Epithelial cell of prostate (primary cell): ENCODE results near the gene DPYSL3.
"Not testable (repeated sequence)": the region's sequence is repeated elsewhere in the genome, so short reads cannot be mapped to it uniquely, and the experiment has no call there.

Experiments
- DNase-seq: peaks from one replicate; pipeline ENCODE4 v3.0.0-alpha.2; 2011; ENCODE audit warnings: low read depth, low spot score
- H3K27ac ChIP-seq: fragments of 450-650 bp; 2 replicates; pipeline ENCODE4 v1.5.1; 2017; ENCODE audit warnings: mild to moderate bottlenecking

Gene DPYSL3

DNA sequence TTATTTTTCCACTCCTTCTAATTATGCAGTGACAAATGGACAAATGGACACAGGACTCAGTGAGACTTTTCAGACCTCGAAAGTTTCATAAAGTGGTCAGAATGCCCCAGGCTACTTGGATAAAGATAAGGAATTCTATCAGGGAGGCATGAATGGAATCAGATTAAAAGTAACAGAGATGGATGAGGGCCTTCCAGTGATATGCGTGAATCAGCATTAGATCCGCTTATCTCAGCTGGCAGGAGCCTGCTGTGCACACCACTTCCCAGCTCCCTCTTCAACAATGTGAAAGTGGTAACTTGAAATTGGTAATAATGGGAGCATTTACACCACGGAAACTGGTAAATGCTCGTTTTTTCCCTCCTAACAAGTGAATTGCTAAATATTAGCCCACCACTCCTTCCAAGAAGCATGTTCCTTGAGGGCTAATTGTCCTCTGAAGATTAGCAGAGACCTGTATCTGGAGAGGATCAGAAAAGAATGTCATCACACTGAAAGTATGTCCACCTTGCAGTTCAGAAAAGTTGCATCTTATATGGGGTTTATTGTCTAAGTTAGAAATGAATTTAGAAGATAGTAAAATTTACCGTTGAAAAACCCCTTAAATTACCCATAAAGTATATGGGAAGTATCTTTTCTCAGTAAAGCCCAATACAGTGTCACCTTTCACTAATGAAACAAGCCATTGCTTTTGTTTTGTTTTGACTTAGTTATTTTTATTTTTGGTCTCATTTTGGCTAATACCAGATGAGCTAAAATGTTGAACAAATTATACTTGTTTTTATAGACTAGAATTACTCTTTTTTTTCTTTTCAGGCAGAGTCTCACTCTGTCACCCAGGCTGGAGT is 125.3 kb downstream of the DPYSL3 start:
- no peak for DNase-seq
- H3K27ac ChIP-seq, result no peak overlapping the region

GRCh38 chr5:147382776-147383175 is 127.1 kb downstream of the DPYSL3 start:
- DNase-seq, result no peak
- H3K27ac ChIP-seq, result no peak overlapping the region

GRCh38 chr5:147381555-147381954 is 128.3 kb downstream of the DPYSL3 start:
- DNase-seq, result no peak
- H3K27ac ChIP-seq, result no peak overlapping the region

- DNase-seq, result no peak
- H3K27ac ChIP-seq, result no peak overlapping the region
These were observed 132.2 kb downstream of the DPYSL3 start for GRCh38 chr5:147377682-147378081.

DNA sequence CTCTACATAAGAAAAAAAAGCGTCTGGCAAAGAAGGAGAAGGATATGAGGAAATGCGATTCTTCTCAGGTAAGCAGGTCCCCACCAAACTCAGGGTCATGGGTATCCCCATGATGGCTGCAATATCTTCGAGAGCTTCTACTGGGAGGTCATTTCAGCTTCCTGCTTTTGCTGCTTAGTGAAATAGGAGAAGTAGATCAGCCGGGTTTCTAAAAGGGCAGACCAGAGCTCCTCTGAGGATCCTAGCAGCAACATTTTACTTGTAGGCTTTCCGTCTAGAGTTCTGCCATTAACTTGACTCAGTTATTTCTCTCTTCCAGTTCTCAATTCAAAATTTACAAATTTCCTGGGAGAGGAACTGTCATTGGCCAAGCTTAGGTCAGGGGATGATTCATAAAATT is 134.7 kb downstream of the DPYSL3 start:
- DNase-seq, result no peak
- no peak overlapping the region for H3K27ac ChIP-seq

DNA sequence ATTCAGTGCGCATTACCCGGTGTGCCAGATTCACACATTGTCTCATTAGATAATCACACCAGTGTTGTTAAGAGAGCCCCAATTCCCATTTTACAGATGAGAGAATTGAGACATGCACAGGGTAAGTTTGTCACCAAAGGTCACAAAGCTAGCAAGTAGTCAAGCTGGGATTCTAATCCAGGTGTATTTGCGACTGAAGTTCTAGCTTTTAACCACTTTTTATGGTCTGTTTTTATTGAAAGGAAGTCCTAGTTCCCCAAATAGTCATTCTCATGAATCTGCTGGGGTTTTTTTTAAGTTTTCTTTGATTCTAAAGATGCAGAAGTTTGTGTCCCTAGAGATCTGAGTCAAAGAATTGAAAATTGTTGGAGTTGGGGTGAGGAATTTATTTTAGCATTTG is 136.5 kb downstream of the DPYSL3 start:
- no peak for DNase-seq
- H3K27ac ChIP-seq, result no peak overlapping the region

DNA sequence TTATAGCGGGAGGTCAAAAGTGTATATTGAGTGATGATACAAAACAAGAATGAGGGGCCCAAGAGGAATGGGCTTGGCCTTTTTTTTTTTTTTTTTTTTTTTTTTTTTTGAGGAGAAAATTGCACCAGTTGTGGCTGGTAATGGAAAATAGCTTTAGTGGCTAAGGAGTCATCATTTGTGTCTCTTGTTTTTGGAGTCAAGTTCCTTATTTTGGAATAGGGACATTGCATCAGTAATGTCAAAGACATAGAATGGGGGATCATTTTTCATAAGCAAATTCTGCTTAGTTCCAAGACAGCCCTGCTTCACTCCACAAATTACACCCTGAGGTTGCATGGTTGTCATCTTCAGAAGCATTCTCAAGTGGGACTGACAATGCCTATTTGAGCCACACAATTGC is 137.7 kb downstream of the DPYSL3 start:
- no peak for DNase-seq
- H3K27ac ChIP-seq, result no peak overlapping the region

- no peak for DNase-seq
- no peak overlapping the region for H3K27ac ChIP-seq
These were observed 138.6 kb downstream of the DPYSL3 start for GRCh38 chr5:147371290-147371689.

GRCh38 chr5:147369742-147370374 is 140.0 kb downstream of the DPYSL3 start:
- no peak overlapping the region for H3K27ac ChIP-seq
- DNase-seq, result no peak

DNA sequence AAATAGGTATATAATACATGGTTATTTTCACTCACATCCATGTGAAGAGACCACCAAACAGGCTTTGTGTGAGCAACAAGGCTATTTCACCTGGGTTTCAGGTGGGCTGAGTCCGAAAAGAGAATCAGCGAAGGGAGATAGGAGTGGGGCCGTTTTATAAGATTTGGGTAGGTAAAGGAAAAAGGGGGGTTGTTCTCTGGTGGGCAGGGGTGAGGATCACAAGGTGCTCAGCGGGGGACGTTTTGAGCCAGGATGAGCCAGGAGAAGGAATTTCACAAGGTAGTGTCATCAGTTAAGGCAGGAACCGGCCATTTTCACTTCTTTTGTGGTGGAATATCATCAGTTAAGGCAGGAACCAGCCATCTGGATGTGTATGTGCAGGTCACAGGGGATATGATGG is 142.5 kb downstream of the DPYSL3 start:
- H3K27ac ChIP-seq, DNase-seq: not testable (repeated sequence)

DNA sequence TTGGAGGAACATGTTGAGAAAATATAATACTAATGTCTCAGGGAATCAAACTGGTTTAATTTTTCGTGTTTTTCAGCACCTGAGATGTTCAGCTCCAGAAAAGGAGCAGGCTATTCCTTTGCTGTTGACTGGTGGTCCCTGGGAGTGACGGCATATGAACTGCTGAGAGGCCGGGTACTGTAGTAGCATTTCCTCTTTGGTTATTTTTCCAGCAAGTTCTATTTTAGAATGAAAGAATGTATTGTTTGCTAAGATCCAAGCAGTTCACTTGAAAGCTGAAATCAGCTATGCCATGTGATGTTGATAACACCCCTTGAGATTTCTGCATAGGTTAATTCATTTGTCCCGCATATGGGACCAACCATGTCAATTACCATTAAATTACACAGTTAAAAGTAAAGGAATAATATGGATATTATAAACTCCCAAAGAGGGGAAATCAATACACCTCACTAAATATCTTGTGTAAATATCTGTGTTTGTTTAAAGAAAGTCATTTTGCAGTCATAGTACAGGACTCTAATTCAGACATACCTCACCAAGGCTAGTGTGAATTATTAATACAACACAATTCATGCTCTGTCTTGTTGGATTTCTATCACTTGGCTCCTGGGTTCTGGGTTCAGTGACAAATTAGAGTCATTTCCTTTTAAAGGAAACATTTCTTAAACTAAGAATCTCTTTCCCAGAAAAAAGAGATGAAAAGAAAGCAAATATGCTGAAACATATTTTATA is 148.3 kb downstream of the DPYSL3 start:
- no peak for DNase-seq
- no peak overlapping the region for H3K27ac ChIP-seq

DNA sequence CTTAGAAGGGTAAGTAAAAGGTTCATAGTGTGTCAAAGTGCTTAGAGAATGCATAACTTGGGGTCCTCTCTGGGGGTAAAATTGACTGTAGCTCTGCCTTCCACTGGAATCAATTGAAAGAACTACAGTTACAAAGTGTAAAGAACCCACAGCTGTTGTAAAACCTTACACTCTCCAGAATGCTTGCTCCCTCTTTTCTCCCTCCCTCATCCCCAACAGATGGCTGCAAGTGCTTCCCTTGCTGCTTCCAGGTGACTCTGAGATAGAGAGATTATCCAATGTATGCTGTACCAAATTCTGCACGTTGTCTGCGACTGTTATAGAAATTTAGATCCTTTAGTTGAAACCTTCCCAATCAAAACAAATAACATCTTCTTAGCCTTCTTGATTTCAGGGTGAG is 149.1 kb downstream of the DPYSL3 start:
- H3K27ac ChIP-seq, result no peak overlapping the region
- DNase-seq, result no peak

- no peak for DNase-seq
- H3K27ac ChIP-seq, result no peak overlapping the region
These were observed 150.3 kb downstream of the DPYSL3 start for GRCh38 chr5:147359581-147359980.

- H3K27ac ChIP-seq, result no peak overlapping the region
- no peak for DNase-seq
These were observed 150.8 kb downstream of the DPYSL3 start for GRCh38 chr5:147359101-147359500.

- no peak for DNase-seq
- no peak overlapping the region for H3K27ac ChIP-seq
These were observed 160.6 kb downstream of the DPYSL3 start for GRCh38 chr5:147349241-147349640.

DNA sequence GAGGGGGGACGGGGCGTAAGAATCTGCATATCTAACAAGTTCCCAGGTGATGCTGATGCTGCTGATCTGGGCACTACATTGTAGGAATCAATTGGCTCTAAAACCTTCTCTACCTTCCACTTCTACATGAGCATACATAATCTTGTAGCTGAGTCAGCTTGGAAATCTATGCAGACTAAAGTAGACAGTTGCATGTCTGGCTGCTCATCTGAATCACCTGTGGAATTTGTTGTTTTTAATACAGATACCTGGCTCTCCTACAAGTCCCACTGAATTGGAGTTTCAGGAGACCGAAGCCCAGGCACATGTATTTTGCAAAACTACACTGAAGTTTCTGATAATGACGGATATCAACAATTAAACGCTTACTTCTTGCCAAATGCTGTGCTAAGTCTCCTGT is 161.4 kb downstream of the DPYSL3 start:
- no peak for DNase-seq
- H3K27ac ChIP-seq, result peak overlapping the region; percentile 26

DNA sequence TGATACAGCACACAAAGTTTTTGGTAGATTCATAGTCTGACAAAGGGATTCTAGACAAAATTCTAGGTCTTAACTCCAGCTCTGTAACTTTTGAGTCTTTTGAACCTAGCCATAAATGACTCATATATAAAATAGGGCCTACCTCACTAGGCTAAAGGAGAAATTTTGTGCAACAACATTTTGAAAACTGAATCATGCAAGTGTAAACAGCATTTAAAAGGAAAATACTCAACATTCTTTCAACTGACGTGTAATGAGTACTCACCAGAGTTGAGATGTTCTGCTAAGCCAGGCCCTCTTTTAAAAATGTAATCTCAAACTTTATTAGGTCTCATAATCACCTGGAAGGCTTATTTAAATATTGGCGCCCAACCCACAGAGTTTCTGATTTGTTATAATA is 161.8 kb downstream of the DPYSL3 start:
- peak overlapping the region; percentile 26 for H3K27ac ChIP-seq
- peak; percentile 36 for DNase-seq

- H3K27ac ChIP-seq, result no peak overlapping the region
- no peak for DNase-seq
These were observed 163.8 kb downstream of the DPYSL3 start for GRCh38 chr5:147346006-147346561.

DNA sequence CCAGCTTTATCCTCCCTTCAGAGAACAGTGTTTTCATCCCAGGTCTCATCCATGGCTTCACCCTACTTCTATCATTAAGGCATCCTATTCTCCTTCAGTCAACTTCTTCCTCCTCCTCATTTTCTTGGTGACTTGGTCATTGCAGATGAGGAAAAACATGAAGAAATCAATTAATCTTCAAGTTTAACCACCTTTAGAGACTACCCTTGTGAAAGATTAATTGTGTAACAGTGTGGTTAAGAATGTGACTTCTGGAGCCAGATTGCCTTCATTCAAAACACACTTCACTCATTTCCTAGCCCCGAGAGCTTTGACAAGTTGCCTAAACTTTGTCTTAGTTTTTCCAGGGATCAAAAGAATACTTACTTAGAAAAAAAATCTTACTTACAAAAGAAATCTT is 165.0 kb downstream of the DPYSL3 start:
- H3K27ac ChIP-seq, result no peak overlapping the region
- DNase-seq, result no peak

GRCh38 chr5:147341345-147341744 is 168.5 kb downstream of the DPYSL3 start:
- H3K27ac ChIP-seq, result no peak overlapping the region

DNA sequence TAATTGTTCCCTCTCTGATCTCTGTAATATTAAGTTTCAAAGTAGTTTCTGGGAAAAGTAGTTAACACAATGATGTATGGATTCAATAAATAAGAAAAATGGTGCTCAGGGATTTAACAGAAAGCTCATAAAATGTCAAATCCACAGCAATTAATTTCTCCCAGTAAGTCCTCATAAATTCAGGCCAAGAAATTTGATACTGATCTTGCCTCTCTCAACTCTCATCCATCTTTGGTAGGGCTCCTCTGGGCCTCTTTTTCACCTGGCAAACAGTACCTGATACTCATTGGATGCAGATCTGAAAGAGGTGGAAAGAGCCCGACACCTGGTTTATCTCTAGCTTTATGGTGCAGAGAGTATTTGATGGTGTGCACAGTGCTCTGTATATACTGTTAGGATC is 168.9 kb downstream of the DPYSL3 start:
- no peak overlapping the region for H3K27ac ChIP-seq
- DNase-seq, result no peak

More at GRCh38 chr5:147341345-147341744, 168.5 kb downstream of the DPYSL3 start:
- no peak for DNase-seq
